GM23338 (cell line): ENCODE results near the gene MCUR1.

Experiments used
- CREB1 ChIP-seq: fragments of 250-450 bp; sonication (Bioruptor Pico); IDR thresholded peaks from 2 replicates; pipeline ENCODE4 v1.5.0; 2020; ENCODE audit warnings: low read depth, mild to moderate bottlenecking, moderate library complexity
- EZH2 ChIP-seq: fragments of 200-600 bp; sonication (generic); IDR thresholded peaks from one replicate; pipeline ENCODE4 v1.8.0; 2017; ENCODE audit warnings: antibody characterized with exemption, mild to moderate bottlenecking, low read depth; ENCODE audit not compliant: unreplicated experiment
- EZH2phosphoT487 ChIP-seq: fragments of 200-600 bp; sonication (generic); IDR thresholded peaks from one replicate; pipeline ENCODE4 v1.8.1; 2018; ENCODE audit warnings: antibody characterized with exemption; ENCODE audit not compliant: unreplicated experiment
- JUNB ChIP-seq: IDR thresholded peaks from one replicate; pipeline ENCODE4 v1.6.1; 2016; ENCODE audit warnings: antibody characterized with exemption; ENCODE audit not compliant: unreplicated experiment
- POLR2AphosphoS5 ChIP-seq: IDR thresholded peaks from 2 replicates; pipeline ENCODE4 v1.6.1; 2016; ENCODE audit warnings: antibody characterized with exemption, low read depth
- STAT1 ChIP-seq: IDR thresholded peaks from one replicate; pipeline ENCODE4 v1.6.1; 2016; ENCODE audit warnings: antibody characterized with exemption; ENCODE audit not compliant: unreplicated experiment
- ZNF331 ChIP-seq: fragments of 250-450 bp; sonication (Bioruptor Pico); IDR thresholded peaks from 2 replicates; pipeline ENCODE4 v1.5.0; 2020; ENCODE audit warnings: low read depth, mild to moderate bottlenecking, moderate library complexity
- TF ChIP-seq, protein P1 (sequence below), 2 experiments: fragments of 200-600 bp in 1 of 2; sonication (generic) in 1 of 2; conservative IDR thresholded peaks; 2 replicates each; pipeline versions ENCODE4 v1.5.1 to v1.6.1; 2016 to 2017; ENCODE audit warnings: antibody characterized with exemption in 2 of 2, low read depth in 2 of 2, mild to moderate bottlenecking in 2 of 2, moderate library complexity in 1 of 2
- TF ChIP-seq, protein P2 (sequence below): IDR thresholded peaks from one replicate; pipeline ENCODE4 v1.6.1; 2018; ENCODE audit warnings: antibody characterized with exemption; ENCODE audit not compliant: unreplicated experiment
- TF ChIP-seq, protein P3 (sequence below): fragments of 250-450 bp; sonication (Bioruptor Pico); IDR thresholded peaks from 2 replicates; pipeline ENCODE4 v1.5.0; 2020; ENCODE audit warnings: mild to moderate bottlenecking, moderate library complexity

DNA sequence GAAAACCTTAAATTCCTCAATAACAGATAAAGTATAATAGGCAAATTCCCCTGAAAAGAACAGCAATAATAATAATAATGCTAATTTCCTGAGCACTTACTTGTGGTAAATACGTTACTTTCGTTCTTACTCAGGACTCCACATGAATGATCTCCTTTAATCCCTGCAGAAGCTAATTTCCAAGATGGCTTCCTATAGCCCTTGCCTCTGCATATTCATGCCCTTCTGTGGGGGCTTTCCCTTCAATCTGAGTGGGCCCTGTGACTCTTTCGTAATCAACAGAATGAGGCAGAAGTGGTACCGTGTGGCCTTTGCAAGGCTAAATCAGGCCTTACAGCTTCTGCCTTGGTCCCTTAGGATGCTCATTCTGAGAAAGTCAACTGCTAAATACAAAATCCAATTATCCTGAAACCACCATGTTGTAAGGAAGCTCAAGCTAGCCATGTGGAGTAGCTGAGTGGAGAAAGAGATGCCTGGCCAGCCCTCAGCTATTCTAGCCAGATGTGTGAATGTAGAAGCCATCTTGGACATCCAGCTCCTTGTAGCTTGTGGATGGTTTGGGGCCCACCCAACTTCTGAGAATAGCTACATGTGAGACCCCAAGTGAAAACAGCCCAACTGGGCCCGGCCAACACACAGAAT is 50.5 kb downstream of the MCUR1 start:
- TF ChIP-seq, protein P1, sequence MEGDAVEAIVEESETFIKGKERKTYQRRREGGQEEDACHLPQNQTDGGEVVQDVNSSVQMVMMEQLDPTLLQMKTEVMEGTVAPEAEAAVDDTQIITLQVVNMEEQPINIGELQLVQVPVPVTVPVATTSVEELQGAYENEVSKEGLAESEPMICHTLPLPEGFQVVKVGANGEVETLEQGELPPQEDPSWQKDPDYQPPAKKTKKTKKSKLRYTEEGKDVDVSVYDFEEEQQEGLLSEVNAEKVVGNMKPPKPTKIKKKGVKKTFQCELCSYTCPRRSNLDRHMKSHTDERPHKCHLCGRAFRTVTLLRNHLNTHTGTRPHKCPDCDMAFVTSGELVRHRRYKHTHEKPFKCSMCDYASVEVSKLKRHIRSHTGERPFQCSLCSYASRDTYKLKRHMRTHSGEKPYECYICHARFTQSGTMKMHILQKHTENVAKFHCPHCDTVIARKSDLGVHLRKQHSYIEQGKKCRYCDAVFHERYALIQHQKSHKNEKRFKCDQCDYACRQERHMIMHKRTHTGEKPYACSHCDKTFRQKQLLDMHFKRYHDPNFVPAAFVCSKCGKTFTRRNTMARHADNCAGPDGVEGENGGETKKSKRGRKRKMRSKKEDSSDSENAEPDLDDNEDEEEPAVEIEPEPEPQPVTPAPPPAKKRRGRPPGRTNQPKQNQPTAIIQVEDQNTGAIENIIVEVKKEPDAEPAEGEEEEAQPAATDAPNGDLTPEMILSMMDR (conservative IDR thresholded peaks at IDR 0.05; ENCODE audit: low read depth in 2 of 2): no peak
- no peak for TF ChIP-seq CREB1
- TF ChIP-seq ZNF331 (CRISPR knock-in tag): no peak
- TF ChIP-seq, protein P2, sequence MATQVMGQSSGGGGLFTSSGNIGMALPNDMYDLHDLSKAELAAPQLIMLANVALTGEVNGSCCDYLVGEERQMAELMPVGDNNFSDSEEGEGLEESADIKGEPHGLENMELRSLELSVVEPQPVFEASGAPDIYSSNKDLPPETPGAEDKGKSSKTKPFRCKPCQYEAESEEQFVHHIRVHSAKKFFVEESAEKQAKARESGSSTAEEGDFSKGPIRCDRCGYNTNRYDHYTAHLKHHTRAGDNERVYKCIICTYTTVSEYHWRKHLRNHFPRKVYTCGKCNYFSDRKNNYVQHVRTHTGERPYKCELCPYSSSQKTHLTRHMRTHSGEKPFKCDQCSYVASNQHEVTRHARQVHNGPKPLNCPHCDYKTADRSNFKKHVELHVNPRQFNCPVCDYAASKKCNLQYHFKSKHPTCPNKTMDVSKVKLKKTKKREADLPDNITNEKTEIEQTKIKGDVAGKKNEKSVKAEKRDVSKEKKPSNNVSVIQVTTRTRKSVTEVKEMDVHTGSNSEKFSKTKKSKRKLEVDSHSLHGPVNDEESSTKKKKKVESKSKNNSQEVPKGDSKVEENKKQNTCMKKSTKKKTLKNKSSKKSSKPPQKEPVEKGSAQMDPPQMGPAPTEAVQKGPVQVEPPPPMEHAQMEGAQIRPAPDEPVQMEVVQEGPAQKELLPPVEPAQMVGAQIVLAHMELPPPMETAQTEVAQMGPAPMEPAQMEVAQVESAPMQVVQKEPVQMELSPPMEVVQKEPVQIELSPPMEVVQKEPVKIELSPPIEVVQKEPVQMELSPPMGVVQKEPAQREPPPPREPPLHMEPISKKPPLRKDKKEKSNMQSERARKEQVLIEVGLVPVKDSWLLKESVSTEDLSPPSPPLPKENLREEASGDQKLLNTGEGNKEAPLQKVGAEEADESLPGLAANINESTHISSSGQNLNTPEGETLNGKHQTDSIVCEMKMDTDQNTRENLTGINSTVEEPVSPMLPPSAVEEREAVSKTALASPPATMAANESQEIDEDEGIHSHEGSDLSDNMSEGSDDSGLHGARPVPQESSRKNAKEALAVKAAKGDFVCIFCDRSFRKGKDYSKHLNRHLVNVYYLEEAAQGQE: no peak
- no peak for TF ChIP-seq EZH2
- TF ChIP-seq POLR2AphosphoS5: no peak
- no peak for TF ChIP-seq EZH2phosphoT487
- TF ChIP-seq JUNB: no peak
- TF ChIP-seq, protein P3, sequence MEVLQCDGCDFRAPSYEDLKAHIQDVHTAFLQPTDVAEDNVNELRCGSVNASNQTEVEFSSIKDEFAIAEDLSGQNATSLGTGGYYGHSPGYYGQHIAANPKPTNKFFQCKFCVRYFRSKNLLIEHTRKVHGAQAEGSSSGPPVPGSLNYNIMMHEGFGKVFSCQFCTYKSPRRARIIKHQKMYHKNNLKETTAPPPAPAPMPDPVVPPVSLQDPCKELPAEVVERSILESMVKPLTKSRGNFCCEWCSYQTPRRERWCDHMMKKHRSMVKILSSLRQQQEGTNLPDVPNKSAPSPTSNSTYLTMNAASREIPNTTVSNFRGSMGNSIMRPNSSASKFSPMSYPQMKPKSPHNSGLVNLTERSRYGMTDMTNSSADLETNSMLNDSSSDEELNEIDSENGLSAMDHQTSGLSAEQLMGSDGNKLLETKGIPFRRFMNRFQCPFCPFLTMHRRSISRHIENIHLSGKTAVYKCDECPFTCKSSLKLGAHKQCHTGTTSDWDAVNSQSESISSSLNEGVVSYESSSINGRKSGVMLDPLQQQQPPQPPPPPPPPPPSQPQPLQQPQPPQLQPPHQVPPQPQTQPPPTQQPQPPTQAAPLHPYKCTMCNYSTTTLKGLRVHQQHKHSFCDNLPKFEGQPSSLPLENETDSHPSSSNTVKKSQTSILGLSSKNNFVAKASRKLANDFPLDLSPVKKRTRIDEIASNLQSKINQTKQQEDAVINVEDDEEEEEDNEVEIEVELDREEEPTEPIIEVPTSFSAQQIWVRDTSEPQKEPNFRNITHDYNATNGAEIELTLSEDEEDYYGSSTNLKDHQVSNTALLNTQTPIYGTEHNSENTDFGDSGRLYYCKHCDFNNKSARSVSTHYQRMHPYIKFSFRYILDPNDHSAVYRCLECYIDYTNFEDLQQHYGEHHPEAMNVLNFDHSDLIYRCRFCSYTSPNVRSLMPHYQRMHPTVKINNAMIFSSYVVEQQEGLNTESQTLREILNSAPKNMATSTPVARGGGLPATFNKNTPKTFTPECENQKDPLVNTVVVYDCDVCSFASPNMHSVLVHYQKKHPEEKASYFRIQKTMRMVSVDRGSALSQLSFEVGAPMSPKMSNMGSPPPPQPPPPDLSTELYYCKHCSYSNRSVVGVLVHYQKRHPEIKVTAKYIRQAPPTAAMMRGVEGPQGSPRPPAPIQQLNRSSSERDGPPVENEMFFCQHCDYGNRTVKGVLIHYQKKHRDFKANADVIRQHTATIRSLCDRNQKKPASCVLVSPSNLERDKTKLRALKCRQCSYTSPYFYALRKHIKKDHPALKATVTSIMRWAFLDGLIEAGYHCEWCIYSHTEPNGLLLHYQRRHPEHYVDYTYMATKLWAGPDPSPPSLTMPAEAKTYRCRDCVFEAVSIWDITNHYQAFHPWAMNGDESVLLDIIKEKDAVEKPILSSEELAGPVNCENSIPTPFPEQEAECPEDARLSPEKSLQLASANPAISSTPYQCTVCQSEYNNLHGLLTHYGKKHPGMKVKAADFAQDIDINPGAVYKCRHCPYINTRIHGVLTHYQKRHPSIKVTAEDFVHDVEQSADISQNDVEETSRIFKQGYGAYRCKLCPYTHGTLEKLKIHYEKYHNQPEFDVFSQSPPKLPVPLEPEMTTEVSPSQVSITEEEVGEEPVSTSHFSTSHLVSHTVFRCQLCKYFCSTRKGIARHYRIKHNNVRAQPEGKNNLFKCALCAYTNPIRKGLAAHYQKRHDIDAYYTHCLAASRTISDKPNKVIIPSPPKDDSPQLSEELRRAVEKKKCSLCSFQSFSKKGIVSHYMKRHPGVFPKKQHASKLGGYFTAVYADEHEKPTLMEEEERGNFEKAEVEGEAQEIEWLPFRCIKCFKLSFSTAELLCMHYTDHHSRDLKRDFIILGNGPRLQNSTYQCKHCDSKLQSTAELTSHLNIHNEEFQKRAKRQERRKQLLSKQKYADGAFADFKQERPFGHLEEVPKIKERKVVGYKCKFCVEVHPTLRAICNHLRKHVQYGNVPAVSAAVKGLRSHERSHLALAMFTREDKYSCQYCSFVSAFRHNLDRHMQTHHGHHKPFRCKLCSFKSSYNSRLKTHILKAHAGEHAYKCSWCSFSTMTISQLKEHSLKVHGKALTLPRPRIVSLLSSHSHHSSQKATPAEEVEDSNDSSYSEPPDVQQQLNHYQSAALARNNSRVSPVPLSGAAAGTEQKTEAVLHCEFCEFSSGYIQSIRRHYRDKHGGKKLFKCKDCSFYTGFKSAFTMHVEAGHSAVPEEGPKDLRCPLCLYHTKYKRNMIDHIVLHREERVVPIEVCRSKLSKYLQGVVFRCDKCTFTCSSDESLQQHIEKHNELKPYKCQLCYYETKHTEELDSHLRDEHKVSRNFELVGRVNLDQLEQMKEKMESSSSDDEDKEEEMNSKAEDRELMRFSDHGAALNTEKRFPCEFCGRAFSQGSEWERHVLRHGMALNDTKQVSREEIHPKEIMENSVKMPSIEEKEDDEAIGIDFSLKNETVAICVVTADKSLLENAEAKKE (CRISPR knock-in tag): no peak
- TF ChIP-seq STAT1: no peak
